WERI-Rb-1 (cell line): ENCODE measurements around the gene RTP5.

Source experiments
- DNase-seq: peaks from one replicate; pipeline ENCODE4 v3.0.0-alpha.2; 2020
- H3K27ac ChIP-seq: fragments of 250-450 bp; sonication (Bioruptor Pico); 2 replicates; pipeline ENCODE4 v1.5.1; 2020; ENCODE audit warnings: mild to moderate bottlenecking, moderate library complexity
- H3K27me3 ChIP-seq: fragments of 250-450 bp; sonication (Bioruptor Pico); 2 replicates; pipeline ENCODE4 v1.5.1; 2021; ENCODE audit warnings: mild to moderate bottlenecking, low read depth, moderate library complexity; ENCODE audit not compliant: insufficient read depth, severe bottlenecking
- H3K36me3 ChIP-seq: fragments of 250-450 bp; sonication (Bioruptor Pico); 2 replicates; pipeline ENCODE4 v1.5.1; 2020; ENCODE audit warnings: mild to moderate bottlenecking, moderate library complexity
- H3K4me3 ChIP-seq: 2 replicates; pipeline ENCODE4 v1.5.1; 2011; ENCODE audit warnings: low read depth, mild to moderate bottlenecking, control low read depth, low read length
- H3K9me3 ChIP-seq: fragments of 250-450 bp; sonication (Bioruptor Pico); 2 replicates; pipeline ENCODE4 v1.5.1; 2021; ENCODE audit warnings: mild to moderate bottlenecking, moderate library complexity; ENCODE audit not compliant: severe bottlenecking
- CTCF ChIP-seq: IDR thresholded peaks from 2 replicates; pipeline ENCODE4 v1.5.1; 2011; ENCODE audit warnings: low read depth, mild to moderate bottlenecking, control low read depth, inconsistent platforms, low read length

Gene RTP5

GRCh38 chr2:241897231-241897916 is 27.8 kb downstream of the RTP5 start:
- no peaks in the 10 kb centered on the region for H3K9me3 ChIP-seq
- no peak overlapping the region for H3K27ac ChIP-seq
- no peaks in the 10 kb centered on the region for H3K27me3 ChIP-seq
- H3K4me3 ChIP-seq, result no peak overlapping the region
- no peak for DNase-seq
- H3K36me3 ChIP-seq, result no peaks in the 10 kb centered on the region; the same call in none of the 2 replicates
- TF ChIP-seq CTCF, result no peak

GRCh38 chr2:241898463-241899270 is 29.1 kb downstream of the RTP5 start:
- Histone ChIP-seq H3K27me3 (no peaks in the 10 kb centered on the region), H3K27ac (no peak overlapping the region), H3K9me3 (no peaks in the 10 kb centered on the region), H3K4me3 (no peak overlapping the region), H3K36me3 (no peaks in the 10 kb centered on the region; the same call in none of the 2 replicates)
- no peak for TF ChIP-seq CTCF
- DNase-seq, result no peak

GRCh38 chr2:241900251-241901017 is 30.9 kb downstream of the RTP5 start:
- Histone ChIP-seq H3K4me3 (no peak overlapping the region), H3K27ac (no peak overlapping the region), H3K9me3 (no peaks in the 10 kb centered on the region), H3K27me3 (no peaks in the 10 kb centered on the region), H3K36me3 (no peaks in the 10 kb centered on the region; the same call in none of the 2 replicates)
- DNase-seq, result no peak
- TF ChIP-seq CTCF, result no peak

GRCh38 chr2:241901018-241901380 is 31.5 kb downstream of the RTP5 start:
- Histone ChIP-seq H3K27ac (no peak overlapping the region), H3K9me3 (no peaks in the 10 kb centered on the region), H3K36me3 (no peaks in the 10 kb centered on the region; the same call in none of the 2 replicates), H3K27me3 (no peaks in the 10 kb centered on the region), H3K4me3 (no peak overlapping the region)
- DNase-seq, result no peak
- TF ChIP-seq CTCF, result no peak

- Histone ChIP-seq H3K9me3 (no peaks in the 10 kb centered on the region), H3K27me3 (no peaks in the 10 kb centered on the region), H3K4me3 (no peak overlapping the region), H3K36me3 (no peaks in the 10 kb centered on the region; the same call in none of the 2 replicates), H3K27ac (no peak overlapping the region)
- DNase-seq, result no peak
- no peak for TF ChIP-seq CTCF
These were observed 32.2 kb downstream of the RTP5 start for GRCh38 chr2:241901500-241902351.
